T-helper 17 cell (primary cell): ENCODE measurements around the gene SMCR8. TPM values are rescaled to one million over a fixed set of nuclear protein-coding genes. Genes with fewer than 3 reads are reported as not detected.

Experiments used
- ATAC-seq: fragments of 150-1000 bp; cut with Tn5 transposase; 2 replicates; pipeline ENCODE4 v1.10.0; 2021; ENCODE audit warnings: mild to moderate bottlenecking, moderate library complexity
- DNase-seq, 3 donors: peaks; one replicate each; pipeline versions ENCODE4 v3.0.0 to v3.0.0-alpha.2; 2020 to 2021
- H3K9me3 ChIP-seq: one replicate; pipeline ENCODE4 v1.7.0; 2013; ENCODE audit warnings: low read length, mild to moderate bottlenecking; ENCODE audit not compliant: control insufficient read depth, poor library complexity, severe bottlenecking
- H3K27ac Mint-ChIP-seq: one replicate; pipeline ENCODE4 v1.8.0; 2022; ENCODE audit warnings: mild to moderate bottlenecking, moderate library complexity, mixed read lengths
- H3K27me3 Mint-ChIP-seq: one replicate; pipeline ENCODE4 v1.8.0; 2022; ENCODE audit warnings: mixed read lengths
- H3K36me3 Mint-ChIP-seq: one replicate; pipeline ENCODE4 v1.8.0; 2022; ENCODE audit warnings: low read depth, mixed read lengths
- H3K4me1 Mint-ChIP-seq: one replicate; pipeline ENCODE4 v1.8.0; 2022; ENCODE audit warnings: mild to moderate bottlenecking, mixed read lengths
- H3K4me3 Mint-ChIP-seq: one replicate; pipeline ENCODE4 v1.8.0; 2022; ENCODE audit warnings: mild to moderate bottlenecking, moderate library complexity, mixed read lengths
- total RNA-seq, 4 donors: library from RNA in 2 of 4; stranded (reverse) in 2 of 4; gene quantifications; one replicate each; pipeline ENCODE4 v1.2.3 and lab custom pipeline; 2022 to 2026

Gene SMCR8, protein sequence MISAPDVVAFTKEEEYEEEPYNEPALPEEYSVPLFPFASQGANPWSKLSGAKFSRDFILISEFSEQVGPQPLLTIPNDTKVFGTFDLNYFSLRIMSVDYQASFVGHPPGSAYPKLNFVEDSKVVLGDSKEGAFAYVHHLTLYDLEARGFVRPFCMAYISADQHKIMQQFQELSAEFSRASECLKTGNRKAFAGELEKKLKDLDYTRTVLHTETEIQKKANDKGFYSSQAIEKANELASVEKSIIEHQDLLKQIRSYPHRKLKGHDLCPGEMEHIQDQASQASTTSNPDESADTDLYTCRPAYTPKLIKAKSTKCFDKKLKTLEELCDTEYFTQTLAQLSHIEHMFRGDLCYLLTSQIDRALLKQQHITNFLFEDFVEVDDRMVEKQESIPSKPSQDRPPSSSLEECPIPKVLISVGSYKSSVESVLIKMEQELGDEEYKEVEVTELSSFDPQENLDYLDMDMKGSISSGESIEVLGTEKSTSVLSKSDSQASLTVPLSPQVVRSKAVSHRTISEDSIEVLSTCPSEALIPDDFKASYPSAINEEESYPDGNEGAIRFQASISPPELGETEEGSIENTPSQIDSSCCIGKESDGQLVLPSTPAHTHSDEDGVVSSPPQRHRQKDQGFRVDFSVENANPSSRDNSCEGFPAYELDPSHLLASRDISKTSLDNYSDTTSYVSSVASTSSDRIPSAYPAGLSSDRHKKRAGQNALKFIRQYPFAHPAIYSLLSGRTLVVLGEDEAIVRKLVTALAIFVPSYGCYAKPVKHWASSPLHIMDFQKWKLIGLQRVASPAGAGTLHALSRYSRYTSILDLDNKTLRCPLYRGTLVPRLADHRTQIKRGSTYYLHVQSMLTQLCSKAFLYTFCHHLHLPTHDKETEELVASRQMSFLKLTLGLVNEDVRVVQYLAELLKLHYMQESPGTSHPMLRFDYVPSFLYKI
- total RNA-seq (10 to 100 TPM; 37.9 to 51.6 TPM), total RNA-seq (lab: John Stamatoyannopoulos, UW) (176 to 197 reads per million in 2 donors)

DNA sequence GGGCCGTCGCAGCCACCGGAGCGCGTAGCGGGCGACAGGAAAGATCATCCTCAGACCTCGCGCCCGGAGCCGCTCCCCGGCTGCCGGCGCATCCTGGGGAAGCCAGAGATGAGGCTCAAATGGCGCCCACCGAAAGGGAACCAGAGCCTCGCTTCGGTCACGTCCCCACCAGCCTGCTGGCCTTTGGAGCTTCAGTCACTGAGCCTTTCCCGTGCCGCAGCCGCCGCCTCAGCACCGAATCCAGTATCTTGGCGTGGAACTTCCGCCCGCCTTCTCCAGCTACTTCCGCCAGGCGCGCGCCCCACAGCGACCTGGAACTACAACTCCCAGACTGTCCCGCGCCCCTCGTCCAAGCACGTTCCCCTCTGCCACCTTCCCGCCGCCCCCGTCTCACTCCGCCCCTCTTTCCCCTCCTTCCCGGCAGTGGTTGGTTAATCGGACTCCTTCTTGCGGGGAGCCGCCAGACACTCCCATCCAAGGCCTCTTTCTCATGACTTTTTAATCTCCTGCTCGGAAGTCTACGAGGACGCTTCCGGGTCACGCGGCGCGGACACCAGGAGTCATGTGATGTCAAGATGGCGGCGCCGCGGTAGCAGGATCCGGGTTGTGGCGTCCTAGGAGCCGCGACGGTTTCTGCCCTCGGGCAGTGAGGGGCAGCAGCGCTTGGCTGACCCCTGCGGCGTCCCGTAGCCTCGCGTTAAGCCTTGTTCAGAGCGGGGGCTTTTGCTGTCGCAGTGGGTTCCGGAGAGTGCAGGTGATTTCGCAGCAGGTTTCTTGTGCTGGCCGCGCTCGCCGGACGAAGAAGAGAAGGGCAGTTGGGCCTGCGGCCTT, at the start of gene SMCR8, which contains the start of gene TOP3A:
TSS of gene SMCR8 (plus strand) at position 563 of the 831 bp plus-strand sequence. CDS start 497 bp downstream, outside the sequence.
TSS of gene TOP3A (minus strand) at position 264 of the 831 bp plus-strand sequence. CDS start at position 48, 216 bp downstream.
- no peaks in the 10 kb centered on the region for H3K9me3 ChIP-seq
- Mint-ChIP-seq H3K27me3 (no peaks in the 10 kb centered on the region), H3K4me1 (peaks cover 52% of the 10 kb centered on the region), H3K27ac (peak within 1 kb of the TSS; percentile 99), H3K36me3 (no peaks in the 10 kb centered on the region), H3K4me3 (peak within 1 kb of the TSS; percentile 98)
- peak; percentile 94 for ATAC-seq
- DNase-seq, result peak; percentile 91 to 98 (median 93)

DNA sequence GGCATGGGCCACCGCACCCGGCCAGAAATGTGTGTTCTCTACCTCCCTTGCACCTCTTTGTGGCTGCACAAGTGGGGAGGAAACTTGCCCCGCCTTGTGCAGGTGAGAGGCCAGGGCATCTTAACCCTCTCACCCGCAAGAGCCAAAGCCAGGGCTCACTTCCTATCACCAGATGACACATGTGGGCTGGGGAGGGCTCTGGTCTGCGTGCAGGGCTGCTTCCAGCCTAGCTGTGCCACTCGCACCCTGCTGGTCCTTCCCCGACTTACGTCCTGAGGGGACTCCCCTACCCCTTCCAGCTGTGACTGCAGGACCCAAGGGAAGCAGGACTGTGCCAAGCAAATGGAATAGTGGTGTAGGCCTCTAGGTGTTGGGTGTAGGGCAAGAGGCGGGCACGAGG, 47.7 kb upstream of the SMCR8 start:
- Mint-ChIP-seq H3K4me3 (no peak overlapping the region), H3K4me1 (peaks cover 6% of the 10 kb centered on the region), H3K27me3 (no peaks in the 10 kb centered on the region), H3K36me3 (peaks cover 2% of the 10 kb centered on the region), H3K27ac (no peak overlapping the region)
- DNase-seq (no peak), ATAC-seq (no peak)
- no peaks in the 10 kb centered on the region for H3K9me3 ChIP-seq

DNA sequence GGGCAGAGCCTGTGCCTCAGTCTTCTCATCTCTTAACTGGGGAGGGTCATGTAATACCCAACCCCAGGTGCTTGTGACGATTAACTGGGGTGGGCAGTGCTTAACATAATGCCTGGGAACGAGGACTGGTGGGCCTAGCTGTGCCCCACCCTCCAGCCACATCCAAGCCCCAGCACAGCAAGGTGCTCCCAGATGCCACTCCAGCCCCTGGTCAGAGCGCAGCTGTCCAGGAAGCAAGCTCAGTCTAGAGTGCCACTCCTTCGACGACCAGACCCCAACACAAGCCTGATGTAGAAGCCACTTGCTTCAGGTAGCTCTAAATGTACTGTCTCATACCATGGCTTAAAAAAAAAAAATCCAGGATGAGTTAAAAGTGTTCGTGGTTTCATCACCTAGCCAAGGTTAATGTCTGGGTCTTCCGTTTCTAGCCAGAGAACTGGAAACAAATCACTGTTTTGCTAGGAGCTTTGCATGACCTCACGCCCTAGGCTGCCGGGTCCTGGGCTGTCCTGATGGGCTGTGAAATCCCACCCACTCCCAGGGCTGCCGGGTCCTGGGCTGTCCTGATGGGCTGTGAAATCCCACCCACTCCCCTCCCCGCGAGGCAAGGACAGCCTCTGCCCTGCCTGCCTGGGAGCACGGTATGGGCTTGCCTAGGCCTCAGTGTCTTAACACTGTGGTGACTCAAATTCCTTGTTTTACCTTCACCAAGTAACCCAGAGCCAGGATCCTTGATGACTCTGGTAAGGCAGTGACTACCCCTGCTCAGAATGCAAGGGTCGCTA, 47.0 kb upstream of the SMCR8 start:
- Mint-ChIP-seq H3K4me3 (no peak overlapping the region), H3K36me3 (peaks cover 2% of the 10 kb centered on the region), H3K4me1 (peaks cover 5% of the 10 kb centered on the region), H3K27ac (no peak overlapping the region), H3K27me3 (no peaks in the 10 kb centered on the region)
- ATAC-seq, result no peak
- no peak for DNase-seq
- no peaks in the 10 kb centered on the region for H3K9me3 ChIP-seq

DNA sequence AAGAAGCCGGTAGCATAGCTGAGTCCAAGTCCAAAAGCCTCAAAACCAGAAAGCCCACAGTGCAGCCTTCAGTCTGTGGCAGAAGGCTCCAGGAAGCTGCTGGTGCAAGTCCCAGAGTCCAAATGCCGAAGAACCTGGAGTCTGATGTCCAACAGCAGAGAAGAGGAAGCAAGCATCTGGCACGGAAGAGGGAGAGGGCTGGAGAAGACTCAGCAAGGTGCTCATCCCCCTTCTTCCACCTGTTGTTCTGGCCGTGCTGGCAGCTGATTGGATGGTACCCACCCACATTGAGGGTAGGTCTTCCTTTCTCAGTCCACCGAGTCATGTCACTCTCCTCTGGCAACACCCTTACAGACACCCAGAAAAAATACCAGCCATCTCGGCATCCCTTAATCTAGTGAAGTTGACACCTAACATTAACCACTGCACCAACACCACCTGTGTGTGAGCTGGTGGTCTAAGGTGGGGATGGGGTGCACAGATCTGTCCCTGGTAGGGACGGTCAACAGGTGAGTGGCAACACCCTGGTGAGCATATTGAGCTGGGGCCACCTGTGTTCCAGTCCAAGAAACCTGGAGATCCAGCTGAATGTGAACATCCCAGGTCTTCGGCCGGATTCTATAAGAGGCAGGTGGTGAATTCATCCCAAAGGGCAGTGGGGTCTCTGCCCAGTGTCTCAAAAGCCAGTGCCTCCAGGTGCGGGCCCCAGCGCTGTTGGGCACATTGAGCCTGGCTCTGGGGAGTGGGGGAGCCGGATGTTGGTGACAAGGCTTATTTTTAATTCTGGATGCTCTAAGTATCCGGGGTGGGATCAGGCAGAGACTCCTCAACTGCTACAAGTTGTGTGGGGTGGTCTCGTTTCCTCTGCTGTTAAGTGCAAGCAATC, 44.8 kb upstream of the SMCR8 start:
- Mint-ChIP-seq H3K4me3 (no peak overlapping the region), H3K27me3 (no peaks in the 10 kb centered on the region), H3K27ac (no peak overlapping the region), H3K36me3 (peaks cover 2% of the 10 kb centered on the region), H3K4me1 (peaks cover 2% of the 10 kb centered on the region)
- no peak for DNase-seq
- ATAC-seq, result no peak
- no peaks in the 10 kb centered on the region for H3K9me3 ChIP-seq

DNA sequence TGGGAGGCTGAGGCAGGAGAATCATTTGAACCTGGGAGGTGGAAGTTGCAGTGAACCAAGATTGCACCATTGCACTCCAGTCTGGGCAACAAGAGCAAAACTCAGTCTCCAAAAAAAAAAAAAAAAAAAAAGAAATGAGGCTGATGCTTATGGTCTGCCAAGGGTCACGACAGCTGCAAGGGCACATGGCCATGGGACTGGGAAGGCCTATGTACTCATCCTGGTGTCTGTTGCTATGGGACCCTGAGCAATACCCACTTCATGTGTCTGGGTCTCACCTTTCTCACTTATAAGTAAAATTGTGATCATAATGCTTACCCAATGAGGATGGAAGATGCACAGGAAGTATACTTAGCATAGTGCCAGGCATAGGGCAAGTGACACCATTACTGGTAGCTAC, 38.0 kb upstream of the SMCR8 start:
- peaks cover under 1% of the 10 kb centered on the region for H3K36me3 Mint-ChIP-seq
- ATAC-seq, result no peak

DNA sequence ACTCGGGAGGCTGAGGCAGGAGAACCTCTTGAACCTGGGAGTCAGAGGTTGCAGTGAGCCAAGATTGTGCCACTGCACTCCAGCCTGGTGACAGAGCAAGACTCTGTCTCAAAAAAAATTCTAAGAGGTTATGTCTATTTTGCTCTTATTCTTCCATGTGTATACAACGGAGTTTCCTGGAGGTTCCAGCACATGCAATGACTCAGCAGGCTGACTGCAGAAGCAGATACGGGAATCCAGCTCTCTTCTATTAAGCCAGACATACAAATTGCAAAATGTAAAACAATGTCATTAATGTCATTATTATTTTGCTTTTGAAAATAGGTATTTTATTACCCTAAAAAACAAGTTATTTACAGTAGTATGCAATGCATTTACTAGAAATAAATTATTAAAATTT, 36.2 kb upstream of the SMCR8 start:
- ATAC-seq, result no peak
- no peaks in the 10 kb centered on the region for H3K9me3 ChIP-seq
- DNase-seq, result no peak
- H3K4me1 Mint-ChIP-seq, result no peaks in the 10 kb centered on the region
- H3K4me3 Mint-ChIP-seq, result no peak overlapping the region
- H3K27ac Mint-ChIP-seq, result no peak overlapping the region
- no peaks in the 10 kb centered on the region for H3K36me3 Mint-ChIP-seq
- no peaks in the 10 kb centered on the region for H3K27me3 Mint-ChIP-seq

More for the DNA sequence above, 38.0 kb upstream of the SMCR8 start:
- Mint-ChIP-seq H3K27me3 (no peaks in the 10 kb centered on the region), H3K27ac (no peak overlapping the region), H3K4me1 (no peaks in the 10 kb centered on the region), H3K4me3 (no peak overlapping the region)
- H3K9me3 ChIP-seq, result no peaks in the 10 kb centered on the region
- no peak for DNase-seq

DNA sequence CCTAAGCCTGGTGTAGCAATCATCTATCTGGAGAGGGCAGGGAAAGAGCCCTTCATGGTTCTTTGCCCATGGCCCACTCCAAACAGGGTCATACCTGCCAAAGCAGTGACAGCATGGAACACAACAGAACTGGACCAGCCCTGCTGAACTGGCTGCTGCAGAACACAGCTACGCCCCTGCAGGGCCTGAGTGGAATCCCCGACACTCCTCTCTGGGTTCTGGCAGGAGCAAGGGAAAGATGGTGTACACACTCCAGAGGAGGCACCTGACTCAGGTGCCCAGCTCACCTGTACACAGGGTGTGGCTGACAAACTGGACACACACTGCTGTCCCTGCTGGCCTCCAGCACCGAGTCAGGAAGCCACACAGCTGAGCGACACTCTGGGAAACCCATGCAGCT, 34.8 kb upstream of the SMCR8 start:
- H3K9me3 ChIP-seq, result no peaks in the 10 kb centered on the region
- ATAC-seq, result no peak
- no peaks in the 10 kb centered on the region for H3K4me1 Mint-ChIP-seq
- no peaks in the 10 kb centered on the region for H3K36me3 Mint-ChIP-seq
- H3K27me3 Mint-ChIP-seq, result no peaks in the 10 kb centered on the region
- no peak overlapping the region for H3K27ac Mint-ChIP-seq
- no peak overlapping the region for H3K4me3 Mint-ChIP-seq
- no peak for DNase-seq

DNA sequence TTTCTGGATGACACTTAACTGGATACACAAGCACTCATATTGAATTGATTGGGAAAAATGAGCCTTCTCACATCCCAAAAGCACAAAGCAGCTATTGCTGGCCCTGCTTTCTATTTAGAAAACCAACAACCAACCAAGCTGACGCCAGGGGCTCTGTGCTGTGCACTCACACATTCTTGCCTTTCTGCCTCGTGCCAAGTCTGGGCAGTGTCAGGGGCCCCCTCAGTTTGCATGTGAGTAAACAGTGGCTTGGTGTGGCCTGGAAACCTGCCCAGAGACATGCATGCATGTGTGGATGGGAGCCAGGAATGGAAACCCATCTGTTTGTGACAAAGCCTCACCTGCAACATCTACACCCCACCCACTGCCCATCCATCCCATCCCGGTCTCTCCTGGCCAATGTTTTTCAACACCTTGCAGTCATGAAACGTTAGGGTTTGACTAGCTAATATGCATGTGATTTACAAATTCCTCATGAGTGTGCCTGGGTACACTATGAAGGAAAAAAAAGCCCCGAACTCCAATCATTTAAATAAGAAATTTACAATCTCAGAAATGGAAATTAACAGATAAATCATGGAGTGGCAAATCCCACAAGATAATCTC, 34.2 kb upstream of the SMCR8 start:
- no peak for ATAC-seq
- H3K36me3 Mint-ChIP-seq, result no peaks in the 10 kb centered on the region

DNA sequence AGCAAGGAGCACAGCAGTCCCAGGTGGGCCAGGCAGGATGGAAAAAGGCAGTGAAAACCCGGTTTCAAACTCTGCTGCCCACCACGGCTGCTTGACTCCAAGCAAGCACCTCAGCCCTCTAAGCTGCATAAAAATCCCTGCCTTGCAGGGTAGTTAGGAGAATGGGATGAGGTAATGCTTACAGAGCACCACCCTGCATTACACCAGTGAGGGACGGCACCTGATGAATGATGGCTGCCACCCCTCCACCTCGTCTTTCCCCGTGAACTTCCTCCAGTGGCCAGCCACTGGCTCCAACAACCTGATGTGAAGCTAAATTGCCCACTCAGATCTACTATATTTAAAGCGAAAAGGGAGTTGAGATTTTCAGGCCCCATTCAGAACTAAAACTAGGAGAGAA, 33.3 kb upstream of the SMCR8 start:
- Mint-ChIP-seq H3K4me1 (no peaks in the 10 kb centered on the region), H3K27me3 (no peaks in the 10 kb centered on the region), H3K36me3 (peaks cover 2% of the 10 kb centered on the region), H3K4me3 (no peak overlapping the region), H3K27ac (no peak overlapping the region)
- H3K9me3 ChIP-seq, result no peaks in the 10 kb centered on the region
- DNase-seq, result no peak
- ATAC-seq, result no peak

More for the DNA sequence above, 34.2 kb upstream of the SMCR8 start:
- DNase-seq, result no peak
- no peaks in the 10 kb centered on the region for H3K9me3 ChIP-seq
- H3K27me3 Mint-ChIP-seq, result no peaks in the 10 kb centered on the region
- no peaks in the 10 kb centered on the region for H3K4me1 Mint-ChIP-seq
- no peak overlapping the region for H3K27ac Mint-ChIP-seq
- H3K4me3 Mint-ChIP-seq, result no peak overlapping the region

DNA sequence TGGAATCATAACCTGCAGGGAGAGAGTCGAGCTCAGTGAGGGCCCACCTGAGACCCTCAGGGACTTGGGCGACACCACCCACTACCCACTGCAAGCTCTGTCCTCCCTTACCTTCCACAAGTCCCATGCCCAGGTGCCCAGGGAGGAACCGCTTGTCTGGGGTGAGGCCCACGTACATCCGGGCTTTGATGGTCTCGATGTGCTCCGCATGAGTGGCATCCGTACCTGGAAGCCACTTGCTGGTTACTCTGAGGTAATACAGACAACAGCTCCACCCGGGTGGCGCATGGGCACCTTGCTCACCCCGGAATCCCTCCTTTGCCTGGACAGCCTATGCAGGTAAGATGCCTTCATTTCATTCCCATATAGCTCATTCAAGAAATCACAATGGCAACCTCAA, 29.8 kb upstream of the SMCR8 start:
- H3K27ac Mint-ChIP-seq, result no peak overlapping the region
- H3K4me1 Mint-ChIP-seq, result peaks cover 2% of the 10 kb centered on the region
- H3K9me3 ChIP-seq, result no peaks in the 10 kb centered on the region
- ATAC-seq (no peak), DNase-seq (no peak)
- no peaks in the 10 kb centered on the region for H3K27me3 Mint-ChIP-seq
- peaks cover 4% of the 10 kb centered on the region for H3K36me3 Mint-ChIP-seq
- H3K4me3 Mint-ChIP-seq, result no peak overlapping the region
